Esophagus muscularis mucosa (tissue), 4 donors: Measurements from ENCODE around the gene MCM6. TPM values are rescaled to one million over a fixed set of nuclear protein-coding genes. Genes with fewer than 3 reads are reported as not detected.
"Not testable (repeated sequence)": the region's sequence is repeated elsewhere in the genome, so short reads cannot be mapped to it uniquely, and the experiment has no call there.

Experiments
- DNase-seq: peaks from one replicate; pipeline ENCODE4 v3.0.0-alpha.2; 2017; ENCODE audit errors: extremely low spot score
- H3K27ac ChIP-seq, 4 donors: fragments of 200-600 bp; sonication (generic); replicated peaks in 1 of 4; 1 replicate in 3 of 4; 2 replicates in 1 of 4; pipeline ENCODE4 v1.5.1; 2016 to 2019; ENCODE audit warnings: mild to moderate bottlenecking in 1 of 4
- H3K27me3 ChIP-seq, 4 donors: fragments of 200-600 bp; sonication (generic); one replicate each; pipeline versions ENCODE4 v1.5.1 to v1.6.0; 2016 to 2019
- H3K36me3 ChIP-seq, 4 donors: fragments of 200-600 bp; sonication (generic); one replicate each; pipeline ENCODE4 v1.5.1; 2016 to 2019
- H3K4me1 ChIP-seq, 4 donors: fragments of 200-600 bp; sonication (generic); one replicate each; pipeline ENCODE4 v1.5.1; 2016 to 2019
- H3K4me3 ChIP-seq, 4 donors: fragments of 200-600 bp; sonication (generic); 1 replicate in 2 of 4; 2 replicates in 2 of 4; pipeline ENCODE4 v1.5.1; 2016 to 2019; ENCODE audit warnings: mild to moderate bottlenecking in 4 of 4, moderate library complexity in 1 of 4
- H3K9me3 ChIP-seq, 4 donors: fragments of 200-600 bp; sonication (generic); 1 replicate in 3 of 4; 2 replicates in 1 of 4; pipeline ENCODE4 v1.5.1; 2016 to 2019
- EP300 ChIP-seq: sonication (generic); formaldehyde crosslinking; IDR thresholded peaks from one replicate; pipeline ENCODE4 v1.6.1; 2017; ENCODE audit warnings: antibody characterized with exemption
- POLR2A ChIP-seq: fragments of 450-650 bp; IDR thresholded peaks from one replicate; pipeline ENCODE4 v1.6.1; 2017; ENCODE audit warnings: antibody characterized with exemption, moderate library complexity, mild to moderate bottlenecking, low read depth
- POLR2AphosphoS5 ChIP-seq, 2 donors: sonication (generic); formaldehyde crosslinking; IDR thresholded peaks; one replicate each; pipeline ENCODE4 v1.6.1; 2017; ENCODE audit warnings: antibody characterized with exemption in 2 of 2
- whole genome bisulfite sequencing: methylation state at CpG from one replicate; pipeline ENCODE4 v1.1.5; 2018; 5-methylcytosine and 5-hydroxymethylcytosine counted together
- intact Hi-C: fragments of 100-400 bp; cut with DNase I; formaldehyde crosslinking; loops from one replicate; pipeline ENCODE4 v1.15.1; 2023
- total RNA-seq, 4 donors: library from RNA; depleted of rRNA; stranded (reverse); fragments of >200 nt; gene quantifications; one replicate each; pipeline versions ENCODE4 v1.1.0 to v1.2.1, GENCODE V29; 2016
- TF ChIP-seq, protein P1 (sequence below), 3 experiments: fragments of 200-600 bp in 2 of 3; fragments of 450-650 bp in 1 of 3; sonication (generic) in 2 of 3; IDR thresholded peaks; one replicate each; pipeline ENCODE4 v1.5.1; 2017 to 2019; ENCODE audit warnings: antibody characterized with exemption in 3 of 3, mild to moderate bottlenecking in 2 of 3, moderate library complexity in 1 of 3

MCM6 gene
- total RNA-seq, 4 donors from 2014 or later = 7.5 to 10.1 (median 9.3) TPM

- intact Hi-C loops = no loop called here
- Histone ChIP-seq H3K4me1 (no peaks in the 10 kb centered on the region), H3K9me3 (peaks cover 0 to 5% (median 1%) of the 10 kb centered on the region in 4 donors), H3K27me3 (no peaks in the 10 kb centered on the region), H3K27ac (no peak overlapping the region), H3K4me3 (no peak overlapping the region), H3K36me3 (no peaks in the 10 kb centered on the region)
- 96% methylated on average over 14 of the region's 18 CpGs for WGBS
- TF ChIP-seq POLR2A (no peak), POLR2AphosphoS5 (IDR thresholded peaks at IDR 0.05) (no peak), EP300 (no peak)
- TF ChIP-seq, protein P1, sequence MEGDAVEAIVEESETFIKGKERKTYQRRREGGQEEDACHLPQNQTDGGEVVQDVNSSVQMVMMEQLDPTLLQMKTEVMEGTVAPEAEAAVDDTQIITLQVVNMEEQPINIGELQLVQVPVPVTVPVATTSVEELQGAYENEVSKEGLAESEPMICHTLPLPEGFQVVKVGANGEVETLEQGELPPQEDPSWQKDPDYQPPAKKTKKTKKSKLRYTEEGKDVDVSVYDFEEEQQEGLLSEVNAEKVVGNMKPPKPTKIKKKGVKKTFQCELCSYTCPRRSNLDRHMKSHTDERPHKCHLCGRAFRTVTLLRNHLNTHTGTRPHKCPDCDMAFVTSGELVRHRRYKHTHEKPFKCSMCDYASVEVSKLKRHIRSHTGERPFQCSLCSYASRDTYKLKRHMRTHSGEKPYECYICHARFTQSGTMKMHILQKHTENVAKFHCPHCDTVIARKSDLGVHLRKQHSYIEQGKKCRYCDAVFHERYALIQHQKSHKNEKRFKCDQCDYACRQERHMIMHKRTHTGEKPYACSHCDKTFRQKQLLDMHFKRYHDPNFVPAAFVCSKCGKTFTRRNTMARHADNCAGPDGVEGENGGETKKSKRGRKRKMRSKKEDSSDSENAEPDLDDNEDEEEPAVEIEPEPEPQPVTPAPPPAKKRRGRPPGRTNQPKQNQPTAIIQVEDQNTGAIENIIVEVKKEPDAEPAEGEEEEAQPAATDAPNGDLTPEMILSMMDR (IDR thresholded peaks at IDR 0.05) = no peak
- DNase-seq = no peak
Observed at GRCh38 chr2:135817466-135817865, 58.8 kb downstream of the MCM6 start.

GRCh38 chr2:135815269-135815668 lies 61.0 kb downstream of the MCM6 start:
- Histone ChIP-seq H3K4me3 (no peak overlapping the region), H3K4me1 (no peaks in the 10 kb centered on the region), H3K27me3 (no peaks in the 10 kb centered on the region), H3K9me3 (peaks cover 0 to 5% (median 0%) of the 10 kb centered on the region in 4 donors), H3K36me3 (no peaks in the 10 kb centered on the region), H3K27ac (no peak overlapping the region)
- 42% methylated on average over 3 of the region's 3 CpGs for WGBS
- no peak for TF ChIP-seq EP300
- TF ChIP-seq POLR2A = no peak
- no peak for TF ChIP-seq POLR2AphosphoS5 (IDR thresholded peaks at IDR 0.05)
- TF ChIP-seq, protein P1 (IDR thresholded peaks at IDR 0.05) = no peak
- intact Hi-C loops = no loop called here
- no peak for DNase-seq

GRCh38 chr2:135812907-135813511 lies 63.2 kb downstream of the MCM6 start:
- no peaks in the 10 kb centered on the region for H3K36me3 ChIP-seq
- intact Hi-C loops = no loop called here
- H3K9me3 ChIP-seq = no peaks in the 10 kb centered on the region
- no peak overlapping the region for H3K4me3 ChIP-seq
- H3K4me1 ChIP-seq = no peaks in the 10 kb centered on the region
- 74% methylated on average over 2 of the region's 2 CpGs for WGBS
- no peaks in the 10 kb centered on the region for H3K27me3 ChIP-seq
- H3K27ac ChIP-seq = no peak overlapping the region
- no peak for DNase-seq
- TF ChIP-seq POLR2AphosphoS5 (IDR thresholded peaks at IDR 0.05) (no peak), POLR2A (no peak)

DNA sequence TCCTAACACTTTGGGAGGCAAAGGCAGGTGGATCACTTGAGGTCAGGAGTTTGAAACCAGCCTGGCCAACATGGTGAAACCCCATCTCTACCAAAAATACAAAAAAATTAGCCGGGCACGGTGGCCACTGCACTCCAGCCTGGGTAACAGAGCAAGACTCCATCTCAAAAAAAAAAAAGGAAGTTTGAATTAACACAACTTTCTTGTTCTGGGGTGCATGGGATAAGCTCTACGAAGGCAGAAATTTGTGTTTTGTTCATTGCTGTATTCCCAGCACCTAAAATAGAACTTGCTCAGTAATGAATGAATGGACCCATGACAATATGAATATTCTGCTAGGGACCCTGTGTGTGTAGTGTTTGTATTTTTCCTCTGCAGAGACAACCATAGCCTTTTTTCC lies 68.4 kb downstream of the MCM6 start:
- H3K4me1 ChIP-seq, H3K9me3 ChIP-seq, H3K27ac ChIP-seq, H3K36me3 ChIP-seq, H3K27me3 ChIP-seq, intact Hi-C loops, DNase-seq, H3K4me3 ChIP-seq: not testable (repeated sequence)
- 90% methylated on average over 3 of the region's 3 CpGs for WGBS

DNA sequence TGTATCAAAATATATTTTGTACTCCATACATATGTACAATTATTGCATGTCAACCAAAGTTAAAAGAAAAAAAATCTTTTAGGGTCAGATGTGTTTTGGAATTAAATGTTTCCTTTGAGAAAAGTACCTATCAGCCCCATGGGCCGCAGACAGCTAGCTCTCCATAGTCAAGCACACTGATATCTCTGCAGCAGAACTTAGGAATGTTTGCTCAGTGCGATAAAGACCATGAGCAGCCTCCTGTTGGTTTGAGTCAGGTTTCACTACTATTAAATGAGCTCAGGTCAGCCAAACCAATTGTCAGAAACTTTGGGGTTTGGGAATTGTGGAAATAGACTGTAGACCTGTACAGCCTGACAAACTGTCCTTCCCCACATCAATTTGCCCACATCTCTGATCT lies 73.0 kb downstream of the MCM6 start:
- DNase-seq = no peak
- Histone ChIP-seq H3K9me3 (no peaks in the 10 kb centered on the region), H3K36me3 (no peaks in the 10 kb centered on the region), H3K4me1 (no peaks in the 10 kb centered on the region), H3K4me3 (no peak overlapping the region), H3K27ac (no peak overlapping the region), H3K27me3 (no peaks in the 10 kb centered on the region)
- 91% methylated on average over 2 of the region's 2 CpGs for WGBS
- intact Hi-C loops = no loop called here
- TF ChIP-seq, protein P1 (IDR thresholded peaks at IDR 0.05) = no peak
- TF ChIP-seq EP300 = no peak
- no peak for TF ChIP-seq POLR2A
- no peak for TF ChIP-seq POLR2AphosphoS5 (IDR thresholded peaks at IDR 0.05)

DNA sequence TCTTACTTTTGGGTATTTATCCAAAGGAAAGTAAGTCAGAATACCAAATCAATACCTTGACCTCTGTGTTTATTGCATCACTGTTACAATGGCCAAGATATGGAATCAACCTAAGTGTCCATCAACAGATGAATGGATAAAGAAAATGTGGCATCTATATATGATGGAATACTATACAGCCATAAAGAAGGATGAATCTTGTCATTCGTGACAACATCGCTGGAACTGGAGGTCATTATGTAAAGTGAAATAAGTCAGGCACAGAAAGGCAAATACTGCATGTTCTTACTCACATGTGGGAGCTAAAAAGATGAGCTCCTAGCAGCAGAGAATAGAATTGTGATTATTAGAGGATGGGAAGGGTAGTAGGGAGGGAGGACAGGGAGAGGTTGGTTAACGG lies 73.9 kb downstream of the MCM6 start:
- intact Hi-C loops = no loop called here
- Histone ChIP-seq H3K27ac (no peak overlapping the region), H3K9me3 (no peaks in the 10 kb centered on the region), H3K27me3 (no peaks in the 10 kb centered on the region), H3K36me3 (no peaks in the 10 kb centered on the region), H3K4me3 (no peak overlapping the region), H3K4me1 (peaks cover 2 to 8% (median 8%) of the 10 kb centered on the region in 4 donors)
- 63% methylated on average over 3 of the region's 3 CpGs for WGBS
- TF ChIP-seq POLR2A (no peak), POLR2AphosphoS5 (IDR thresholded peaks at IDR 0.05) (no peak), EP300 (no peak)
- TF ChIP-seq, protein P1 (IDR thresholded peaks at IDR 0.05) = no peak
- DNase-seq = no peak
